BLaER1 (cell line): Measurements from ENCODE around the gene RPP30.

Experiments used
- H3K27ac ChIP-seq: shearing (Covaris generic); formaldehyde crosslinking; 2 replicates; pipeline ENCODE4 v1.8.1; 2022
- H3K27me3 ChIP-seq: shearing (Covaris generic); formaldehyde crosslinking; 2 replicates; pipeline ENCODE4 v1.8.1; 2022
- H3K36me3 ChIP-seq: shearing (Covaris generic); formaldehyde crosslinking; 2 replicates; pipeline ENCODE4 v1.8.1; 2022
- H3K4me1 ChIP-seq: shearing (Covaris generic); formaldehyde crosslinking; 2 replicates; pipeline ENCODE4 v1.8.1; 2022
- H3K4me2 ChIP-seq: shearing (Covaris generic); formaldehyde crosslinking; 2 replicates; pipeline ENCODE4 v1.8.1; 2022
- H3K4me3 ChIP-seq: shearing (Covaris generic); formaldehyde crosslinking; 2 replicates; pipeline ENCODE4 v1.8.1; 2022
- H3K9ac ChIP-seq: shearing (Covaris generic); formaldehyde crosslinking; 2 replicates; pipeline ENCODE4 v1.8.1; 2022
- H3K9me3 ChIP-seq: shearing (Covaris generic); formaldehyde crosslinking; 2 replicates; pipeline ENCODE4 v1.8.1; 2022
- H4K20me1 ChIP-seq: shearing (Covaris generic); formaldehyde crosslinking; 2 replicates; pipeline ENCODE4 v1.8.1; 2022
- Cebpa-rat ChIP-seq: shearing (Covaris generic); IDR thresholded peaks from 2 replicates; pipeline ENCODE4 v1.8.1; 2022

Gene RPP30

GRCh38 chr10:90871766-90872647 is at the start of gene RPP30:
TSS of gene RPP30 (plus strand) at chr10:90871974. CDS start at chr10:90871987, 13 bp downstream.
- Histone ChIP-seq H4K20me1 (peaks cover 28% of the 10 kb centered on the region), H3K36me3 (peaks cover 15% of the 10 kb centered on the region), H3K4me2 (peak within 1 kb of the TSS; percentile 92), H3K9ac (peak within 1 kb of the TSS; percentile 89), H3K4me3 (peak within 1 kb of the TSS; percentile 89), H3K27ac (peak within 1 kb of the TSS; percentile 81), H3K4me1 (peaks cover 28% of the 10 kb centered on the region), H3K9me3 (peaks cover 11% of the 10 kb centered on the region; the same call in 1 of the 2 replicates), H3K27me3 (no peaks in the 10 kb centered on the region)
- TF ChIP-seq Cebpa-rat, result no peak

GRCh38 chr10:90822508-90822907 is 49.3 kb upstream of the RPP30 start:
- H3K27ac ChIP-seq, result no peak overlapping the region
- no peak overlapping the region for H3K9ac ChIP-seq
- H3K36me3 ChIP-seq, result no peaks in the 10 kb centered on the region
- no peak overlapping the region for H3K4me2 ChIP-seq
- H3K4me1 ChIP-seq, result no peaks in the 10 kb centered on the region
- no peaks in the 10 kb centered on the region for H3K27me3 ChIP-seq
- H3K9me3 ChIP-seq, result peaks cover 43% of the 10 kb centered on the region
- TF ChIP-seq Cebpa-rat, result no peak
- no peak overlapping the region for H3K4me3 ChIP-seq
- H4K20me1 ChIP-seq, result no peaks in the 10 kb centered on the region

- no peaks in the 10 kb centered on the region for H3K27me3 ChIP-seq
- no peak overlapping the region for H3K9ac ChIP-seq
- TF ChIP-seq Cebpa-rat, result no peak
- no peaks in the 10 kb centered on the region for H3K36me3 ChIP-seq
- H3K4me1 ChIP-seq, result no peaks in the 10 kb centered on the region
- H3K9me3 ChIP-seq, result peaks cover 20% of the 10 kb centered on the region
- H4K20me1 ChIP-seq, result no peaks in the 10 kb centered on the region
- no peak overlapping the region for H3K27ac ChIP-seq
- no peak overlapping the region for H3K4me3 ChIP-seq
- H3K4me2 ChIP-seq, result no peak overlapping the region
Measured at GRCh38 chr10:90832111-90832510, 39.7 kb upstream of the RPP30 start.

DNA sequence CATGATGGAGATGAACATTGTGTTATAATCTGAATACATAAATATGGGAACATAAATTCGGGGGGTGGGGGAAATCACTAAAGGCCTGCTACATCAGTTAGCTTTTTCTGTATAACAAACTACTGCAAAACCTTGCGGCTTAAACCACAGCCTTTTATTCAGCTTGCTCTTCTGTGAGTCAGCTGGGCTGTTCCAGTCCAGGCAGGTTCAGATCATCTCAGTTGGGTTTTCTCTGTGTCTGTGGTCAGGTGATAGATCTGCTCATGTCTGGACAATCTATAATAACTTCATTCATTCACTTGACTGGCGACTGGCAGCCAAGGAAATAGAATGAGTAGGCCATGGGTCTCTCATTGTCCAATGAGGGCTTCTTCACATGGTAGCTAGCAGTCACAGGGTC is 37.4 kb upstream of the RPP30 start:
- H3K9ac ChIP-seq, result no peak overlapping the region
- H3K36me3 ChIP-seq, result no peaks in the 10 kb centered on the region
- no peak for TF ChIP-seq Cebpa-rat
- no peak overlapping the region for H3K4me3 ChIP-seq
- no peaks in the 10 kb centered on the region for H3K4me1 ChIP-seq
- no peak overlapping the region for H3K27ac ChIP-seq
- H3K4me2 ChIP-seq, result no peak overlapping the region
- no peaks in the 10 kb centered on the region for H3K27me3 ChIP-seq
- peaks cover 20% of the 10 kb centered on the region for H3K9me3 ChIP-seq
- H4K20me1 ChIP-seq, result no peaks in the 10 kb centered on the region

GRCh38 chr10:90837486-90837885 is 34.3 kb upstream of the RPP30 start:
- H3K36me3 ChIP-seq, result no peaks in the 10 kb centered on the region
- H3K9me3 ChIP-seq, result peaks cover 5% of the 10 kb centered on the region; the same call in 1 of the 2 replicates
- no peak overlapping the region for H3K4me2 ChIP-seq
- no peak overlapping the region for H3K4me3 ChIP-seq
- no peak overlapping the region for H3K9ac ChIP-seq
- H3K4me1 ChIP-seq, result peaks cover under 1% of the 10 kb centered on the region; the same call in 1 of the 2 replicates
- H3K27ac ChIP-seq, result no peak overlapping the region
- no peaks in the 10 kb centered on the region for H4K20me1 ChIP-seq
- no peaks in the 10 kb centered on the region for H3K27me3 ChIP-seq
- no peak for TF ChIP-seq Cebpa-rat

DNA sequence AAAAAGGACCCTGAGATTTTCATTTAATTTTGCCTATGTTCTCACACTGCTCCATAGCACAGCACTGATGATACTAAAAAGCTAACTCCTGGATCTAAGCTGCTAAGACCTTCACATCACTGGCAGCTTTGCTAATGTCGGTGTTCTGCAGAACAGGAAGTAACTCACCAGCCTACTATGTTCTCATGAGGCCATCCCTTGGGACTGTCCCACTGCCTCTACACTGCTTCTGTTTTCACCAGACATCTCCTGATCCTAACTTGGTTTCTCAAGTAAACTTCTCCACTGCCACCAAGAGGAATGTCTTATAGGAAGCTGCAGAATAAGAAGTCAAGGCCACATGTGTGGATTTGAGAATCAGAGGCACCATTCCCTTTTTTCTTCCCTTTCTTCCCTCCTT is 29.0 kb upstream of the RPP30 start:
- no peak overlapping the region for H3K4me3 ChIP-seq
- no peaks in the 10 kb centered on the region for H4K20me1 ChIP-seq
- H3K27me3 ChIP-seq, result no peaks in the 10 kb centered on the region
- H3K27ac ChIP-seq, result no peak overlapping the region
- H3K4me2 ChIP-seq, result peak overlapping the region; percentile 11; the same call in 1 of the 2 replicates
- TF ChIP-seq Cebpa-rat, result no peak
- H3K4me1 ChIP-seq, result peaks cover 10% of the 10 kb centered on the region
- no peak overlapping the region for H3K9ac ChIP-seq
- no peaks in the 10 kb centered on the region for H3K36me3 ChIP-seq
- H3K9me3 ChIP-seq, result 0 out of 2 replicates have a peak, but pooled peaks cover 3% of the 10 kb centered on the region

DNA sequence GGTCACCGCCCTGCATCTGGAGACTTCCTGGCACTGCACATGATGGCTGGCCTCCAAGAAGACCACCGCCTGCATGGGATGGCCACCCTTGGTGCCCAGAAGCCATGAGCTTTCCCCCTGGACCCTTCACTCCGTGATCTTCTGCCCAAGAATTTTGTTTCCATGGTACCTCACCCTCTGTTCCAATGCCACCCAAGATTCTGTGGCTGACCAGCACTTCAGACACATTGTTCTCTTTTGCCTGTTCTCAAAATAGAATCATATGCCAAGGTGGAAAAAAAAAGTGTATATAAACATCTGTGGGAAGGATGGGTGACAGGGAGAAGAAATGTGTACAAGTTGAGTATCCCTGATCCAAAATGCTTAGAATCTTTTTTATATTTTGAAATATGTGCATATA is 26.0 kb upstream of the RPP30 start:
- Histone ChIP-seq H3K27me3 (no peaks in the 10 kb centered on the region), H3K9ac (no peak overlapping the region), H4K20me1 (no peaks in the 10 kb centered on the region), H3K27ac (no peak overlapping the region), H3K9me3 (peaks cover 17% of the 10 kb centered on the region), H3K4me1 (peaks cover 10% of the 10 kb centered on the region), H3K4me3 (no peak overlapping the region), H3K4me2 (no peak overlapping the region), H3K36me3 (no peaks in the 10 kb centered on the region)
- TF ChIP-seq Cebpa-rat, result no peak

DNA sequence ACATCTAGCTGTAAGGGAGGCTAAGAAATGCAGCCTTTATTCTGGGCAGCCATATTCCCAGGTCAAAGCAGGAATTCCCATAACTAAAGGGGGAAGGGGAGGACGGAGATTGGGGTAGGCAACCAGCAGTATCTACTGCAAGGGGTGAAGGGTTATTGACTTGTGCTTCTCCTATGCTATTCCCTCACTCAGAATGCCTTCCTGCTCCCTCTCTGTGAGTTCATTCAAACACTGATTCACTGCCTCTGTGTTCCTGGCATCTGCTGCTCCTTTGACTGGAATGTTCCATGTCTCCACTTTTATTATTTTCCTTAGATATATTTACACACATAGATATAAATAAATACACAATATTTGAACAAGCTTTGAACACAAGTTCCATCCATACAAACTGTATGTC is 25.0 kb upstream of the RPP30 start:
- H3K9ac ChIP-seq, result no peak overlapping the region
- no peak overlapping the region for H3K4me2 ChIP-seq
- no peak overlapping the region for H3K4me3 ChIP-seq
- H3K27me3 ChIP-seq, result no peaks in the 10 kb centered on the region
- H3K9me3 ChIP-seq, result peaks cover 27% of the 10 kb centered on the region
- H3K4me1 ChIP-seq, result peaks cover 10% of the 10 kb centered on the region
- no peaks in the 10 kb centered on the region for H3K36me3 ChIP-seq
- TF ChIP-seq Cebpa-rat, result no peak
- no peaks in the 10 kb centered on the region for H4K20me1 ChIP-seq
- H3K27ac ChIP-seq, result no peak overlapping the region

DNA sequence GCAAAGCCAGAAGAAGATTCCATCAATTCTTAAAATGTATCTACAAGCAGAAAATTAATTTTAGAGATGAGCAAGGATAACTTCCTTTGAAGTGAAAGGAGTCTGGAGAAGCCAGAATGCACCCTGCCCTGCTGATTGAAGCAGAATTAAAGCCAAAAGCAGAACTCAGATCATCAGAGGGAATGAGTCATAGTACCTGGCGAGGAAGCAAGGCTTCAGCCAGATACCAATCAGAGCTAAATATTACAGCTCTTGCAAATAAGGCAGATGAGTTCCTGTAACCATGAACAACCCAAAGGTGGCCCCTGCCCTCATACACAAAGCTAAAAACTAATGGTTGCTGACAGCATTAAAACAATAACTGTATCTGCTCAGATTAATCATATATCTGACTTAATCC is 24.3 kb upstream of the RPP30 start:
- no peaks in the 10 kb centered on the region for H4K20me1 ChIP-seq
- no peak for TF ChIP-seq Cebpa-rat
- no peak overlapping the region for H3K27ac ChIP-seq
- H3K4me3 ChIP-seq, result no peak overlapping the region
- H3K4me2 ChIP-seq, result no peak overlapping the region
- H3K27me3 ChIP-seq, result no peaks in the 10 kb centered on the region
- H3K36me3 ChIP-seq, result no peaks in the 10 kb centered on the region
- peaks cover 27% of the 10 kb centered on the region for H3K9me3 ChIP-seq
- H3K4me1 ChIP-seq, result peaks cover 10% of the 10 kb centered on the region
- no peak overlapping the region for H3K9ac ChIP-seq

DNA sequence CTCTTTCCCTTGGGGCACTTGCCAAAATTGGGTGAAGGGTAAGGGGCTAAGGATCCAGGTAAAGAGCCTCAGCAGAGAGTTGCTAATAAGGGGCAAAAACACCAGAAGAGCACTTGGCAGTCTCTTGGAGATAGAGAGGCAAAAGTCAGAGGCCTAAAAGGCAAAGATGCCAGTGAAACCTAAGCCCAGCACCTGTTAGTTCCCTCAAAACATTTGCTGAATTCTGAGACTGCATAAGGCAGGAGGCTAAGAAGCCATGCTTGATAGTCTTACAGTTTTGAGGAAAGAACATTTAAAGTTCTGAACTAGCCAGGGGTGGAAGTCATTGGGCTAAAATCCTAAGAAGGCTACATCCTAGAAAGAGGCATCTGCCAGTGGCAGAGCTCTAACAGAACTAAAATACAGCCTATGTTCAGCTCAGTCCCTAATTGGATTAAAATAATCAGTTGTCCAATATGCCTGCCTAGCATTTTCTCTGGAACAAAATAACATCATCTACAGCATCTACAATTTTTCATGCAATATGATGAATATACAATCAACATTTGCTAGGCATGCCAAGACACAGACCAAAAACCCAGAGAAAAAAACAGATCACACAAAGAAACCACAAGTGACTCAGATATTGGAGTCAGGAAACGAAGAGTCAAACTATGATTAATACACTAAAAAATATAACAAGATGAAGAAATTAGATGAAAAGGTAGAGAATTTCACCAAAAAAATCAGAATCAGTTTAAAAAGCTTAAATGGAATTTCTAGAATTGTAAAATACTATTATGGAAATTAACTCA is 21.6 kb upstream of the RPP30 start:
- no peaks in the 10 kb centered on the region for H4K20me1 ChIP-seq
- peaks cover 26% of the 10 kb centered on the region for H3K9me3 ChIP-seq
- no peak for TF ChIP-seq Cebpa-rat
- no peak overlapping the region for H3K9ac ChIP-seq
- no peak overlapping the region for H3K4me2 ChIP-seq
- H3K27me3 ChIP-seq, result peaks cover 16% of the 10 kb centered on the region
- no peaks in the 10 kb centered on the region for H3K36me3 ChIP-seq
- H3K4me3 ChIP-seq, result no peak overlapping the region
- H3K4me1 ChIP-seq, result no peaks in the 10 kb centered on the region
- H3K27ac ChIP-seq, result no peak overlapping the region
